H9 (cell line): ENCODE data around the gene TICRR. TPM values are rescaled to one million over a fixed set of nuclear protein-coding genes. Genes with fewer than 3 reads are reported as not detected.

Source experiments
- DNase-seq: peaks from one replicate; pipeline ENCODE4 v3.0.0-alpha.2; 2017
- H2AFZ ChIP-seq: one replicate; pipeline ENCODE4 v1.6.1; 2013; ENCODE audit warnings: mild to moderate bottlenecking, low read length, control low read depth, moderate library complexity
- H2AK5ac ChIP-seq: 2 replicates; pipeline ENCODE4 v1.6.1; 2013; ENCODE audit warnings: low read length, control low read depth, mixed read lengths; ENCODE audit not compliant: insufficient read length
- H2BK120ac ChIP-seq: one replicate; pipeline ENCODE4 v1.6.1; 2013; ENCODE audit warnings: low read depth, mild to moderate bottlenecking, low read length, control low read depth, inconsistent platforms; ENCODE audit not compliant: poor library complexity, severe bottlenecking
- H2BK12ac ChIP-seq: 2 replicates; pipeline ENCODE4 v1.6.1; 2013; ENCODE audit warnings: low read length, control low read depth, mixed read lengths, low read depth; ENCODE audit not compliant: insufficient read length
- H2BK15ac ChIP-seq: 2 replicates; pipeline ENCODE4 v1.6.1; 2013; ENCODE audit warnings: low read depth, low read length, control low read depth
- H2BK20ac ChIP-seq: one replicate; pipeline ENCODE4 v1.6.1; 2013; ENCODE audit warnings: low read depth, mild to moderate bottlenecking, low read length, control low read depth, inconsistent platforms; ENCODE audit not compliant: poor library complexity, severe bottlenecking
- H2BK5ac ChIP-seq: 2 replicates; pipeline ENCODE4 v1.6.1; 2013; ENCODE audit warnings: low read length, control low read depth, mixed read lengths; ENCODE audit not compliant: insufficient read length
- H3K14ac ChIP-seq: 2 replicates; pipeline ENCODE4 v1.6.1; 2013; ENCODE audit warnings: low read length, control low read depth; ENCODE audit not compliant: insufficient read depth
- H3K18ac ChIP-seq: 2 replicates; pipeline ENCODE4 v1.6.1; 2013; ENCODE audit warnings: low read depth, mild to moderate bottlenecking, mixed read lengths, low read length, control low read depth; ENCODE audit not compliant: insufficient read length
- H3K23ac ChIP-seq: 2 replicates; pipeline ENCODE4 v1.6.1; 2013; ENCODE audit warnings: low read length, control low read depth, mixed read lengths, low read depth; ENCODE audit not compliant: insufficient read length
- H3K23me2 ChIP-seq: 2 replicates; pipeline ENCODE4 v1.6.1; 2013; ENCODE audit warnings: low read depth, mild to moderate bottlenecking, mixed read lengths, low read length, control low read depth; ENCODE audit not compliant: insufficient read length, poor library complexity, severe bottlenecking
- H3K27ac ChIP-seq: 2 replicates; pipeline ENCODE4 v1.5.1; 2013; ENCODE audit warnings: low read length, control low read depth, mixed read lengths, low read depth; ENCODE audit not compliant: insufficient read length
- H3K27me3 ChIP-seq: 2 replicates; pipeline ENCODE4 v1.6.1; 2013; ENCODE audit warnings: low read length, control low read depth, inconsistent platforms; ENCODE audit not compliant: insufficient read depth
- H3K4ac ChIP-seq: 2 replicates; pipeline ENCODE4 v1.6.1; 2013; ENCODE audit warnings: low read depth, mild to moderate bottlenecking, control low read depth, inconsistent platforms, low read length, moderate library complexity
- H3K4me1 ChIP-seq: 2 replicates; pipeline ENCODE4 v1.6.1; 2013; ENCODE audit warnings: low read length, control low read depth, inconsistent platforms; ENCODE audit not compliant: insufficient read depth
- H3K4me2 ChIP-seq: 2 replicates; pipeline ENCODE4 v1.6.1; 2013; ENCODE audit warnings: low read length, control low read depth, mixed read lengths; ENCODE audit not compliant: insufficient read length, insufficient read depth
- H3K56ac ChIP-seq: 2 replicates; pipeline ENCODE4 v1.6.1; 2013; ENCODE audit warnings: low read depth, mild to moderate bottlenecking, mixed read lengths, low read length, control low read depth; ENCODE audit not compliant: insufficient read length
- H3K79me1 ChIP-seq: 2 replicates; pipeline ENCODE4 v1.6.1; 2013; ENCODE audit warnings: low read depth, mild to moderate bottlenecking, moderate library complexity, low read length, control low read depth, inconsistent platforms; ENCODE audit not compliant: insufficient read depth, poor library complexity, severe bottlenecking
- H3K79me2 ChIP-seq: 2 replicates; pipeline ENCODE4 v1.6.1; 2013; ENCODE audit warnings: low read length, control low read depth, inconsistent platforms; ENCODE audit not compliant: insufficient read depth
- H3K9ac ChIP-seq: 2 replicates; pipeline ENCODE4 v1.6.1; 2013; ENCODE audit warnings: low read length, control low read depth, mixed read lengths; ENCODE audit not compliant: insufficient read length; ENCODE audit errors: extremely low read depth
- H3K9me3 ChIP-seq: one replicate; pipeline ENCODE4 v1.6.1; 2013; ENCODE audit warnings: low read depth, low read length, inconsistent platforms; ENCODE audit not compliant: control insufficient read depth
- H3T11ph ChIP-seq: one replicate; pipeline ENCODE4 v1.6.1; 2013; ENCODE audit warnings: mild to moderate bottlenecking, low read length, control low read depth, inconsistent platforms
- H4K20me1 ChIP-seq: one replicate; pipeline ENCODE4 v1.6.1; 2013; ENCODE audit not compliant: control insufficient read depth, insufficient read length, insufficient read depth
- H4K5ac ChIP-seq: 2 replicates; pipeline ENCODE4 v1.6.1; 2013; ENCODE audit warnings: low read depth, mild to moderate bottlenecking, mixed read lengths, low read length, control low read depth; ENCODE audit not compliant: insufficient read length
- H4K8ac ChIP-seq: replicated peaks from 2 replicates; pipeline ENCODE4 v1.6.1; 2013; ENCODE audit warnings: low read length, control low read depth, mixed read lengths, low read depth; ENCODE audit not compliant: insufficient read length
- H4K91ac ChIP-seq: 2 replicates; pipeline ENCODE4 v1.6.1; 2013; ENCODE audit warnings: low read depth, mild to moderate bottlenecking, moderate library complexity, mixed read lengths, low read length, control low read depth; ENCODE audit not compliant: insufficient read length
- H3K27ac Mint-ChIP-seq, 3 experiments: 2 replicates in 2 of 3; 3 replicates in 1 of 3; pipeline ENCODE4 v1.8.0; 2020 to 2021; ENCODE audit warnings: mixed read lengths in 3 of 3, mild to moderate bottlenecking in 1 of 3, moderate library complexity in 1 of 3
- H3K27me3 Mint-ChIP-seq: 2 replicates; pipeline ENCODE4 v1.8.0; 2021; ENCODE audit warnings: low read depth, mild to moderate bottlenecking, moderate library complexity, mixed read lengths
- H3K36me3 Mint-ChIP-seq, 3 experiments: 2 replicates in 2 of 3; 3 replicates in 1 of 3; pipeline ENCODE4 v1.8.0; 2020 to 2021; ENCODE audit warnings: low read depth in 3 of 3, mixed read lengths in 3 of 3; ENCODE audit not compliant: insufficient read depth in 1 of 3
- H3K4me1 Mint-ChIP-seq, 2 experiments: 2 replicates each; pipeline ENCODE4 v1.8.0; 2020; ENCODE audit warnings: mixed read lengths in 2 of 2
- H3K4me3 Mint-ChIP-seq, 2 experiments: 2 replicates in 1 of 2; 3 replicates in 1 of 2; pipeline ENCODE4 v1.8.0; 2020 to 2021; ENCODE audit warnings: mild to moderate bottlenecking in 2 of 2, mixed read lengths in 2 of 2, moderate library complexity in 1 of 2
- H3K9me3 Mint-ChIP-seq, 2 experiments: 2 replicates in 1 of 2; 3 replicates in 1 of 2; pipeline ENCODE4 v1.8.0; 2020; ENCODE audit warnings: mild to moderate bottlenecking in 2 of 2, mixed read lengths in 2 of 2, moderate library complexity in 1 of 2
- CTCF ChIP-seq: fragments of 200-600 bp; sonication (generic); conservative IDR thresholded peaks from 3 replicates; pipeline ENCODE4 v1.8.0; 2021; ENCODE audit warnings: antibody characterized with exemption, mild to moderate bottlenecking
- WGBS: extraction: QIAGEN DNeasy Blood & Tissue Kit; methylation state at CpG from one replicate; pipeline ENCODE4 v1.1.7; 2013; ENCODE audit warnings: missing lambda C conversion rate, low lambda C conversion rate, mixed read lengths; ENCODE audit not compliant: insufficient read length; ENCODE audit errors: extremely low coverage; 5-methylcytosine and 5-hydroxymethylcytosine counted together
- total RNA-seq: library from RNA; stranded (reverse); gene quantifications from 2 replicates; pipeline ENCODE4 v1.2.1, GENCODE V29; 2021

TICRR gene
- total RNA-seq, 1 experiment from 2014 or later: 26.0 TPM

GRCh38 chr15:89555768-89556167 is 19.5 kb upstream of the TICRR start:
- Mint-ChIP-seq H3K27ac (no peak overlapping the region), H3K4me3 (no peak overlapping the region), H3K9me3 (no peaks in the 10 kb centered on the region; a peak in 1 of 5 replicates), H3K36me3 (no peaks in the 10 kb centered on the region), H3K4me1 (peaks cover 2 to 6% of the 10 kb centered on the region in 2 experiments; a peak in 2 of 4 replicates), H3K27me3 (peaks cover 2% of the 10 kb centered on the region)
- TF ChIP-seq CTCF: no peak
- Histone ChIP-seq H4K5ac (no peak overlapping the region), H3K4me1 (no peaks in the 10 kb centered on the region), H3K4me2 (no peak overlapping the region), H3K4ac (no peak overlapping the region), H4K8ac (no peak overlapping the region), H3K23ac (no peak overlapping the region), H2BK15ac (no peak overlapping the region), H4K91ac (no peak overlapping the region), H3K23me2 (no peaks in the 10 kb centered on the region), H3K9ac (no peak overlapping the region), H2BK5ac (no peak overlapping the region), H2BK12ac (no peak overlapping the region), H3K79me1 (no peaks in the 10 kb centered on the region), H3K18ac (no peak overlapping the region), H2BK20ac (no peak overlapping the region), H3K9me3 (no peaks in the 10 kb centered on the region), H2AK5ac (no peak overlapping the region), H3K14ac (no peak overlapping the region), H3K56ac (no peak overlapping the region), H2AFZ (no peak overlapping the region), H3K79me2 (no peaks in the 10 kb centered on the region), H3K27ac (no peak overlapping the region), H2BK120ac (no peak overlapping the region), H3K27me3 (no peaks in the 10 kb centered on the region), H4K20me1 (no peaks in the 10 kb centered on the region), H3T11ph (no peak overlapping the region)
- WGBS: no CpG with 5 or more reads among the region's 5 CpGs
- DNase-seq: no peak
